SU-DHL-6 (cell line): ENCODE results near the gene MESP2.

ENCODE experiments used
- H2AFZ ChIP-seq: fragments of 200-600 bp; sonication (generic); 2 replicates; pipeline ENCODE4 v1.6.1; 2014; ENCODE audit warnings: low read depth, mild to moderate bottlenecking, moderate library complexity, mixed read lengths, antibody characterized with exemption, low read length; ENCODE audit not compliant: severe bottlenecking
- H3F3A ChIP-seq: fragments of 200-600 bp; shearing (Covaris generic); 2 replicates; pipeline ENCODE4 v1.6.0; 2016; ENCODE audit warnings: antibody characterized with exemption, mild to moderate bottlenecking; ENCODE audit not compliant: insufficient read depth
- H3K27ac ChIP-seq: fragments of 200-600 bp; sonication (generic); 2 replicates; pipeline ENCODE4 v1.5.1; 2016; ENCODE audit warnings: low read depth, mild to moderate bottlenecking, low read length, moderate library complexity, mixed read lengths
- H3K27me3 ChIP-seq: fragments of 200-600 bp; sonication (generic), shearing (Covaris generic); 2 replicates; pipeline ENCODE4 v1.6.0; 2014; ENCODE audit warnings: mild to moderate bottlenecking, low read length
- H3K36me3 ChIP-seq: fragments of 200-600 bp; sonication (generic); 2 replicates; pipeline ENCODE4 v1.6.1; 2014; ENCODE audit warnings: mild to moderate bottlenecking, low read length, mixed read lengths
- H3K4me2 ChIP-seq: fragments of 300-600, 200-600 bp; shearing (Covaris generic), sonication (generic); 2 replicates; pipeline ENCODE4 v1.6.0; 2014; ENCODE audit warnings: low read length, low read depth, mild to moderate bottlenecking; ENCODE audit not compliant: poor library complexity, severe bottlenecking
- H3K4me3 ChIP-seq: fragments of 200-600 bp; sonication (generic); 2 replicates; pipeline ENCODE4 v1.5.1; 2014; ENCODE audit warnings: antibody characterized with exemption, low read length, mild to moderate bottlenecking, mixed read lengths; ENCODE audit not compliant: insufficient read depth, poor library complexity, severe bottlenecking
- H3K79me2 ChIP-seq: fragments of 200-600 bp; sonication (generic); 2 replicates; pipeline ENCODE4 v1.6.1; 2014; ENCODE audit warnings: mild to moderate bottlenecking, low read length, moderate library complexity; ENCODE audit not compliant: insufficient read depth
- H3K9ac ChIP-seq: fragments of 200-600 bp; sonication (generic); 2 replicates; pipeline ENCODE4 v1.7.0; 2014; ENCODE audit warnings: mild to moderate bottlenecking, low read length
- H3K9me2 ChIP-seq: fragments of 200-600 bp; sonication (generic); replicated peaks from 2 replicates; pipeline ENCODE4 v1.6.1; 2014; ENCODE audit warnings: low read length; ENCODE audit not compliant: insufficient read depth
- H3K9me3 ChIP-seq: fragments of 200-600 bp; sonication (generic); 2 replicates; pipeline ENCODE4 v1.6.1; 2014; ENCODE audit warnings: low read length, mixed read lengths; ENCODE audit not compliant: insufficient read depth
- H4K20me1 ChIP-seq: fragments of 200-600 bp; sonication (generic); 2 replicates; pipeline ENCODE4 v1.6.1; 2014; ENCODE audit warnings: low read depth, mild to moderate bottlenecking, antibody characterized with exemption, low read length, moderate library complexity, mixed read lengths
- EZH2phosphoT487 ChIP-seq: fragments of 200-600 bp; sonication (generic), shearing (Covaris generic); conservative IDR thresholded peaks from 2 replicates; pipeline ENCODE4 v1.6.1; 2018; ENCODE audit warnings: mild to moderate bottlenecking, antibody characterized with exemption, low read length, moderate library complexity, mixed read lengths
- TF ChIP-seq, protein P1 (sequence below): fragments of 200-600 bp; sonication (generic); IDR thresholded peaks from one replicate; pipeline ENCODE4 v1.5.1; 2017; ENCODE audit warnings: antibody characterized with exemption, mild to moderate bottlenecking, low read length, moderate library complexity; ENCODE audit not compliant: insufficient read depth, poor library complexity, severe bottlenecking

MESP2 gene

DNA sequence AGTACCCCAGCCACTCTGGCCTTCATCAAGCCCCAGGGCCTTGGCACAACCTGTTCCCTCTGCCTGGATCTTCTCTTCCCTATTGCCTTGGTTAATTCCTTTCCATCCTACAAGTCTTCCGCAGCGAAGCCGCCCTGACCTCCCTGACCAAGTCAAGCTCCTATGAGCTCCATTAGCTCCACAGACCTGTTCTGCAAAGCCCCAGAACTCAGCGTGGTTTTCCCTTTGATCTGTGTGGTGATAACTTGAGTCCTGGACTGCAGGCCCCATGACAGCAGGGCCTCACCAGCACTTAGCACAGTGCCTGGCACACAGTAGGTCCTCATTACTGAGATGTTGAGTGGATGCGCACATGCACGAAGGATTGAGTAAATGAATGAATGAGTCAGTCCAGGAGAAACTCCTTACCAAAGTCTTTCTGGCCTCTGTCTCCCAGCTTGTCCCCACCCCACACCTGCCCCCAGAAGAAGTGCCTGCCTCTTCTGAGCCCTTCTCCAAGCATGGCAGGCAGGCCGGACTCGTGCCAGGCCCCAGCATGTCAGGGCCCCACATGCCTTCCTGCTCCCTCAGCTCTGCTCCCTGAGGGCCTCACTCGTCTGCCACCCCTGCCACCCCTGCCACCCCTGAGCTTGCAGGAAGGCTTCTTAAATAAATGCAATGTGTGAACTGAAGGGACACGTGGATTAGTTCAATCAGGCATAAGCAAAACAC, 32.2 kb downstream of the MESP2 start:
- no peaks in the 10 kb centered on the region for H3K27me3 ChIP-seq
- H3K36me3 ChIP-seq, result no peaks in the 10 kb centered on the region
- no peaks in the 10 kb centered on the region for H4K20me1 ChIP-seq
- no peaks in the 10 kb centered on the region for H3F3A ChIP-seq
- no peak overlapping the region for H3K4me2 ChIP-seq
- H3K9me2 ChIP-seq, result no peaks in the 10 kb centered on the region
- no peaks in the 10 kb centered on the region for H3K9me3 ChIP-seq
- H3K9ac ChIP-seq, result no peak overlapping the region
- no peaks in the 10 kb centered on the region for H3K79me2 ChIP-seq
- H3K4me3 ChIP-seq, result no peak overlapping the region
- no peak for TF ChIP-seq EZH2phosphoT487
- no peak overlapping the region for H2AFZ ChIP-seq
- no peak overlapping the region for H3K27ac ChIP-seq

DNA sequence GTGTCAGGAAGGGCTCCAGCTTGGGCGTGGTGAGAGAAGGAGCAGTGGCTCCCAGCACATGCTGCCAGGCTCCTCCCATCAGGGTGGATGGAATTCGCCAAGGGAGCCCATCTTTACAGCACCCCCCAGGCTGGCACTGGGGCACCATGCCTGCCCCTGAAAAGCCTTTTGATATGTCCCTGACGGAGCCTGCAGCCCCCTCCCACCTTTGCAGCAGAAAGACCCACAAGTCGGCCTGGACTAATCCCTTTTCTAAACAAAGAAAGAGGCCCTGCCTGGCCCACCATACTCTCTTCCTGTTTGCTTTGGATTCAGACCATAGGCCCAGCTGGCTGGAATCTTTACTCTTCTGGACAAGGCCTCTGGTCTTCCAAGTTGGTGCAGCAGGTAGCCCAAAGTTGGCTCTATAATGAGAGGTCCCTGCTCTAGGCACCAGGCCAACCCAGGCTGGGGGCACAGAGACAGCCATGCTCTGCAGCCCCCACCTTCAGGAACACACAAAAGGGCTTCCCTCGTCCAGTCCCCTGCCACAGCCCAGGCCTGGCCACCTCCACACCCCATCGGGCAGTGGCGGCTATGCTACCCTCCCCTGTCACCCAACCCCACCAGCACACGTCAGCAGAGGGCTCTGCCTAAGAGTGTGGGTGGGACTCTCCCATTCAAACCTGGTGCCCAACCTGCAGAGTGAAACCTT, 33.1 kb downstream of the MESP2 start:
- no peak overlapping the region for H3K27ac ChIP-seq
- no peak overlapping the region for H3K4me2 ChIP-seq

DNA sequence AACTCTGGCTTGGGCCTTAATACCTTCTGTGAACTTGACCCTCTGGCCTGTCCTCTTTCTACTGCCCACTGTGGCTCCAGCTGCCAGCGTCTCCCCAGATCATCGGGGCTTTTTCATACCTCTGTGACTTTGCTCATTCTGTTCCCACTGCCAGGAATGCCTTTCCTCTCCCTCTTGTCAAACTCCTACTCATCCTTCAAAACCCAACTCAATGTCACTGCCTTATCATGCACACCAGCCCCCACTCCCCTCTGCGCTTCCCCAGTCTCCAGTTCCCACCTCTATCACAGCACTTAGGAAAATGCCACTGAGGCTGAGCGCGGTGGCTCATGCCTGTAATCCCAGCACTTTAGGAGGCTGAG, 33.6 kb downstream of the MESP2 start:
- Histone ChIP-seq H3K27ac (no peak overlapping the region), H3K4me3 (no peak overlapping the region), H3K36me3 (no peaks in the 10 kb centered on the region), H2AFZ (no peak overlapping the region), H3K9me2 (no peaks in the 10 kb centered on the region), H4K20me1 (no peaks in the 10 kb centered on the region), H3K9ac (no peak overlapping the region), H3K79me2 (no peaks in the 10 kb centered on the region), H3K9me3 (no peaks in the 10 kb centered on the region), H3K4me2 (no peak overlapping the region), H3K27me3 (no peaks in the 10 kb centered on the region), H3F3A (no peaks in the 10 kb centered on the region)
- no peak for TF ChIP-seq EZH2phosphoT487
- TF ChIP-seq, protein P1, sequence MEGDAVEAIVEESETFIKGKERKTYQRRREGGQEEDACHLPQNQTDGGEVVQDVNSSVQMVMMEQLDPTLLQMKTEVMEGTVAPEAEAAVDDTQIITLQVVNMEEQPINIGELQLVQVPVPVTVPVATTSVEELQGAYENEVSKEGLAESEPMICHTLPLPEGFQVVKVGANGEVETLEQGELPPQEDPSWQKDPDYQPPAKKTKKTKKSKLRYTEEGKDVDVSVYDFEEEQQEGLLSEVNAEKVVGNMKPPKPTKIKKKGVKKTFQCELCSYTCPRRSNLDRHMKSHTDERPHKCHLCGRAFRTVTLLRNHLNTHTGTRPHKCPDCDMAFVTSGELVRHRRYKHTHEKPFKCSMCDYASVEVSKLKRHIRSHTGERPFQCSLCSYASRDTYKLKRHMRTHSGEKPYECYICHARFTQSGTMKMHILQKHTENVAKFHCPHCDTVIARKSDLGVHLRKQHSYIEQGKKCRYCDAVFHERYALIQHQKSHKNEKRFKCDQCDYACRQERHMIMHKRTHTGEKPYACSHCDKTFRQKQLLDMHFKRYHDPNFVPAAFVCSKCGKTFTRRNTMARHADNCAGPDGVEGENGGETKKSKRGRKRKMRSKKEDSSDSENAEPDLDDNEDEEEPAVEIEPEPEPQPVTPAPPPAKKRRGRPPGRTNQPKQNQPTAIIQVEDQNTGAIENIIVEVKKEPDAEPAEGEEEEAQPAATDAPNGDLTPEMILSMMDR, result no peak

More for the DNA sequence above, 33.1 kb downstream of the MESP2 start:
- TF ChIP-seq, protein P1, result no peak
- no peak for TF ChIP-seq EZH2phosphoT487
- Histone ChIP-seq H3K79me2 (no peaks in the 10 kb centered on the region), H3K9me2 (no peaks in the 10 kb centered on the region), H3F3A (no peaks in the 10 kb centered on the region), H3K4me3 (no peak overlapping the region), H3K27me3 (no peaks in the 10 kb centered on the region), H4K20me1 (no peaks in the 10 kb centered on the region), H3K36me3 (no peaks in the 10 kb centered on the region), H2AFZ (no peak overlapping the region), H3K9ac (no peak overlapping the region), H3K9me3 (no peaks in the 10 kb centered on the region)

DNA sequence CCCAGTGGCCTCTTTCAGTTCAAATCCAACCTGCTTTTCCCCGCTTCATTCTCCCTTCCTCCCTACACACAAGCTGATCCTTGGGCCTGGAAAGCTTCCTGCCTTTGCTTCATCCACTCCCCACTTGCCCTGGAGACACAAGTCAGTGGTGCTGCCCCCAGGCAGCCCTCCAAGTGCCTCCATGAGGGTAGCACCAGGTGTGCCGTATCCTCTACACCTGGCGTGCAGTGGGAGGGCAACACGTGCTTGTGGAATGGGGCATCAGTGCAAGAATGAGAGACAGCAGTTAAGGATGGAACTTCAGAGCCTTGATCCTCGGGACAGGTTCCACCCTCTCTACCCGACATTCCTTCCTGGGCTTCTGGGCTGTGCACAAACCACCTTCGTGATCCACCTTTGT, 34.7 kb downstream of the MESP2 start:
- Histone ChIP-seq H3K27me3 (no peaks in the 10 kb centered on the region), H3K36me3 (no peaks in the 10 kb centered on the region), H3K4me3 (no peak overlapping the region), H3F3A (no peaks in the 10 kb centered on the region), H2AFZ (no peak overlapping the region), H3K27ac (no peak overlapping the region), H3K9me3 (no peaks in the 10 kb centered on the region), H3K4me2 (no peak overlapping the region), H3K9ac (no peak overlapping the region), H3K9me2 (no peaks in the 10 kb centered on the region), H3K79me2 (no peaks in the 10 kb centered on the region), H4K20me1 (no peaks in the 10 kb centered on the region)
- no peak for TF ChIP-seq EZH2phosphoT487
- TF ChIP-seq, protein P1, result no peak
